GM19397 (cell line): ENCODE measurements around the gene CLEC2A.
"Not testable (repeated sequence)": the region's sequence is repeated elsewhere in the genome, so short reads cannot be mapped to it uniquely, and the experiment has no call there.

ENCODE experiments used
- ATAC-seq: cut with Tn5 transposase; IDR thresholded peaks from one replicate; pipeline ENCODE4 v1.9.1; 2021; ENCODE audit warnings: mild to moderate bottlenecking, moderate library complexity; ENCODE audit not compliant: unreplicated experiment

The CLEC2A gene

DNA sequence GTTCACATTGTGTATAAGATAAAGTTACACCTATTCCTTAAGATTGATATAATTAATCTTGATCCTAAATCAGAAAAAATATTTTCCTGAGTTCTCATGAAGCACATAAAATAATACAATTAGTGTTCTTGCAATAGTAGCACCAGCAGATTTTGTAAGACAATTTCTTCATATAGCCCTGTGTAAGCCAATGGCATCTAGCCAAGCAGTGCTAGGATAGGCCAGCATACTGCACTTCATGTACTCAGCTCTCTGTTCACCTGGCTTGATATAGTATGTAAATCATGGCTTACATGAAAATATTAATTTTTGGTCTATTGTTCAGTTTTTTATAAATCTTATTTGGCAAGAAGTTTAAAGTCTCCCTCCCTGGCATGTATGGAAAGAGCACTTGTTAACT lies 49.0 kb downstream of the CLEC2A start:
- no peak for ATAC-seq

DNA sequence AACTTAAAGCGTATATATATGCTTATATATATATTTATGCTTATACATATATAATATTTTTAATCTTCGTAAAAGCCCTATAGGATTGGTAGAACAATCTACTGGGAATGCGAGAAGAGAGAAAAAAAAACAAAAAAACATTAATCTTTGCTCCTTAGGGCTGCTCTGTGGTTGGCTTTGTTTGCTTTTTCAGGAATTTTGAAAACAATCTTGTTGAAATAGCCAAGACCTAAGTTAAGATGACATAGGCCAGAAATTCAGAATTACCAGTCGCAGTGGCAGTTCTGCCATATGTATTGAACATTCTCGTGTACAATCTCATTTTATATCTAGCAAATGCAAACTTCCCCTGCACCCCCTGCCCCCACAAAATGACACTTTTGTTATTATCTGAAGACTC lies 50.2 kb downstream of the CLEC2A start:
- no peak for ATAC-seq

DNA sequence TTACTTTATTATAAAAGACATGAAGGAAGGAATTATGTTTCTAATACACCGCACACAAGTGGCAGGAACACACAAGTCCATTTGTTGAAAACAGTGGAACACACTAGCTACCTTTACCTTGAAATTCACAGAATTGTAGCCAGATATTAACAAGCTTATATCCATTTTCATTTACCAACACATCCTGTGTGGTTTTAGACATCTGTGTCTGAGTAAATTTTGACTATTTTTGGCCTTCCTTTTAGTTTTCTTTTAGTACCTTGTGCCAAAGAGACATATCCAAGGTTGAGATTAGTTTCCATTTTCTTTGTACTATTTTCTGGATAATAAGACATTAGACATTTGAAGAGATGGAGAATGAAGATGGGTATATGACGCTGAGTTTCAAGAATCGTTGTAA lies 50.9 kb downstream of the CLEC2A start, which contains the start of gene KLRF2:
Gene KLRF2 (plus strand): TSS at position 244 of the 400 bp plus-strand sequence. CDS start 107 bp downstream, at position 351.
- no peak for ATAC-seq

DNA sequence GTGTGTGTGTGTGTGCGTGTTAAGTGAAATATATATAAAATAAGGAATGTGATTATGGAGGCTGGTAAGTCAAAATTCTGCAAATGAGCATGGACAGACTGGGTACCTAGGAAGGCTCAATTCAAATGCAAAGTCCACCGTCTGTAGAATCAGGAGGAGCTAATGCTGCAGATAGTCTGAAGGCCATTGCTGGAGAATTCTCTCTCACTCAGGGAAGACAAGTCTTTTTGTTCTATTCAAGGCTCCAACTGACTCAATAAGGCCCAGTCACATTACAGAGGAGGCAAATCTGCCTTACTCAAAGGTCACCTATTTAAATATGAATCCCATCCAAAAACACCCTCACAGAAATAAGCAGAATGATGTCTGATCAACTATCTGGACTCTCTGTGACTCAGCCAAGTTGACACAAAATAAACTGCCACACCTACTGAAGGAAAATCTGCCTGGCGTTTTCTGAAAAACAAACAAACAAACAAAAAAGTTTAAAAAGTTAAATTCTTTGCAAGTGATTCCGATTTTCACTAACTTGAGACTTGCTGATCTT lies 51.6 kb downstream of the CLEC2A start:
- no peak for ATAC-seq

DNA sequence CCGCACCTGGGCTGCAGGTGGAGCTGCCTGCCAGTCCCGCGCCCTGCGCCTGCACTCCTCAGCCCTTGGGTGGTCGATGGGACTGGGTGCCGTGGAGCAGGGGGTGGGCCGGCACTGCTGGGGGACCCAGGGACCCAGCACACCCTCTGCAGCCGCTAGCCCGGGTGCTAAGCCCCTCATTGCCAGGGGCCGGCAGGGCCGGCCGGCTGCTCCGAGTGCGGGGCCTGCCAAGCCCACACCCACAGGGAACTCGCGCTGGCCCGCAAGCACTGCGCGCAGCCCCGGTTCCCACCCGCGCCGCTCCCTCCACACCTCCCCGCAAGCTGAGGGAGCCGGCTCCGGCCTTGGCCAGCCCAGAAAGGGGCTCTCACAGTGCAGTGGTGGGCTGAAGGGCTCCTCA lies 56.0 kb downstream of the CLEC2A start:
- not testable (repeated sequence) for ATAC-seq

DNA sequence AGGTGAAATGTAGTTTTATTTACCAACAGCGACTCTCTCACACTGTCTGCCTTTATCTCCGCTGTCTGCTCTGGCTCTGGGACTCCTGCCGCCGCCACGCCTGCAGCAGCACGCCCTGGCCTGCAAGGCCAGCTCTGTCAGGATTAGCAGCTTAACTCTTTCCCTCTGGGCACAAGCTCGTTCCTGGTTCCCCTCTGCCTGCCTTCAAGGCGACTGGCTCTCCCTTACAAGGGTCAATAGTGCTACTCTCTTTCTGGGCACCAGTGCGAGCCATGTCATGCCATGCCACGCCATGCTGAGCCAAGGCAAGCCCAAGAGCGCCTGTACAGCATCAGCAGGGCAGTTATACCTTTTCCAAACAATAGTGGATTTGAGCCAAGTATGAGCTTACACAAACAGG lies 59.4 kb downstream of the CLEC2A start:
- no peak for ATAC-seq

DNA sequence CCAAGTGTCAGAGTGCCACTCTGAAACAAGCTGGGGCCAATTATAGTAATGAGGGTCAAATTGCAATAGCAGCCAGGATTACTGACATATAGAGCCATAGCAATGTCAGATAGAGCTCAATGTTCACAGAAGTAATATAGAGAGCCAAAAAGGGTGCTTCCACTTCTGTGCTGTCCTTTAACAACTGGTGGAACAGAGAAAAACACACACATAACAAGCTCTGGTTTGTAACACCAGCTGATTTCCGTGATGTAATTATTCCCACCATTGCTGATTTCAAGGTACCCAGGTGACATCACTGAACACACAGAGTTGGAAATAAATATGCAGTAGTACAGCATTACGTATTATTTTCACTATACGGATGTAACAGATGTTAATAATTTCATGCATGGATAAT lies 60.0 kb downstream of the CLEC2A start:
- ATAC-seq, result no peak

DNA sequence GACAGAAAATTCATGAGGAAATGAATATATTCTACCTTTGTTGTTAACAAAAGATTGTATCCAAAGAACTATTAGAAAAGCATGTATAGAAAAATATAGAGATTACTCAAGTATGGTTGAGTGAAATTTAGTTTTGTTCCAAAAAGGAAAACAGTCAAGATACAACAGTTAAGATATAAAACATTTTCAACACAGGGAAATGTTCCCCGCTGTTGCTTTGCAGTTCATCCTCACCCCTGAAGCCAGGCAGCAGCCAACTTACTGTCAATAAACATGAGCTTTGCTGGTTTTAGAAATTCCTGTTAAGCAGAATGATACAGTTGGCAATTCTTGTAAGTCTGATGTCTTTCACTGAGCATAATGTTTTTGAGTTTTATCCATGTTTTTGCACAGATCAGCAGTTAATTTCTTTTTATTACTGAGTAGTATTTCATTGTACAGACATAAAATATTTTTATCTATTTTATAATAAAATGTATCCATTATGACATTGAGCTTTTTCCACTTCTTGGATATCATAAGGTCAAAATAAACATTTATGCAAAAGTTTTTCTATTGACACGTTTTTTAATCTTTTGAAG lies 61.8 kb downstream of the CLEC2A start:
- ATAC-seq, result no peak

DNA sequence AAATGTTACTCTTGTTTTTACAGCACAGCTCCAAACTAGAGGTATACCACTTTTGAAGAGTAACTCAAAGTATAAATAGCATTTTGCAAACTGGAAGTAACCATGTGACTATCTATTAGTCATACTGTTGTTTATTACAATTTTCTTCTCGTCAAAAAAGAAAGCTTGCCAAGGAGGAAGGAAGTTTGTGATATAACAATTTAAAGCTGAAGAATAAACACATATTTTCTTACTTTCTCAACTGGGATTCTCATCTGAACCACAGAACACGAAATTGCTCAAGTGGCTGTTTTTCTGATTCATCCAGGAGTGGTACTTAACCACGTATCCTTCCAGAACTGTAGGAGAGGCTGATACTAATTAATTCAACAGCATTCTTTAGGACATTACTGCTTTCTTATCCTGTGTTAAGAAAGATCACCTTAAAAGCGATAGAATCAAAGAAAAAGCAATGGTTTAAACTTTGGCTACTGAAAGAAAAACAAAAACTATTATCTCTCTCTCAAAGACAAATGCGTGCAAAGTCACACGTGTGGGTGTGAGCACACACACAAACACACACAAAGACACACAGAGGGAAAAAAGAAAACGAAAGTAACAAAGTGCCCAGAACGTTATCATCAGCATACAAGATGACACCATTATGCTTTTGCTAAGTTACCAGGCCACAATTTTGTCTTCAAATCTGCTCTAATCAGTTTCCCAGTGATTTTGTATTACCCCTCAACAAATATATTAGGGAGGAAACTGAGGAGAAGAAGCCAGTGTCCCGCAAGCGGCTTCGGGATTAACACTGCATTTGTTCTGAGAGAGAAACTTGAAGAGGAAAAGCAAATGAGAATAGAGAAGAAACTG lies 62.6 kb downstream of the CLEC2A start, which contains the start of gene CLEC2B:
Gene CLEC2B (minus strand): TSS at position 48 of the 855 bp plus-strand sequence.
- ATAC-seq, result peak; percentile 51

DNA sequence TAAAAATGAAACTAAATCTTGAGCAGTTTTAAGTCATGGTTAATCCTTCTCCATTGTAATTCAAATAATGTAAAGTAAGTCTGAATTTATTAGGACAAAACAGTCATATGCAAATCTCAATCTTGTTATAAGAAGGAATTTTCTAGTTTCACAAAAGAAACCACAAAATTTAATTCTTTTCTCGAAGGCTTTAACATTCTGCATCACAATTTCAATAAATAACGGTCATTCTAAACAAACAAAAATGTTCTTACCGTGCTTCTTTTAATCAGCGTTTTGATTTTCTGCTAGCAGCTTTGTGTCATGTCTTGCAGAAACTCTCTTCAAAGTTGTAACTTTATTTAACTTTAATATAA lies 63.2 kb downstream of the CLEC2A start:
- no peak for ATAC-seq

DNA sequence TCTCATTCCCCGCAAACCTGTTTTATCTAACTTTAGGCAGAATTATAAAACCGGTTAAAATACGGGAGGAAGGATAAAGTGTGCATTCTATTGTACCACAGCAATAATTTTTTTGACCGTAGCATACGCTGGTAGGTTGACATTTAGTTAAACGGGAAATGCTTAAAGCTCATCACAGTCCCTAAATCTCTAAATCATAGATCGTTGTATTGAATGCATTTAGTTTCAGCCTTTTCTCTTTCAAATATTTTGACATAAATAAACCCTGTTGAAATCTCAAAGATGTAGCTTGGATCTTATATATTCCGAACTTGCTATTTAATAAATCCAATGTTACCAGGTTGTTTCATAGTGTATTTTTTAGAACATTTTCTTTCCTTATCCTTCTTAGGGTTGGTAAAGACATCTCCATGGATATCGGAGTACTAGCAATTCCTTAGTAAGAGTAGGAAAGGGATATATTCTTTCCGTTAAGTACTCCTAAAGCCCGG lies 63.8 kb downstream of the CLEC2A start:
- no peak for ATAC-seq

DNA sequence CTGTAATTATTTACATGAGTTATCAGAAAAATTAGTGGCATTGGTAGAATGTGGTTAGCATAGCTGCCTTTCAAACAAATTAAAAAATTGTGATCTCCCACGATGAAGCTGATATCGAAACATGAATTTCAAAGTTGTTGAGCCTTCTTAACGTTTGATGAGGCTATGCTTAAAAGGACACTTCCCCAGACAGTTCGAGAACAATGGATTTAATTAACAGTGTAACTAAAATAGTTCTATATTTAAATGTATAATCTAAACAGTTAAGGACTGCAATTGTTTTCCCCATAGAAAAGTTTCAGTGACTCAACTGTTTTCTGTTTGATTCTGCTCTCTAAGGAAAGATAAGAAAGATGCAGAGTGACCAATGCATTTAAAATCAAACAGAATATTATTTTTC lies 64.6 kb downstream of the CLEC2A start:
- ATAC-seq, result no peak

DNA sequence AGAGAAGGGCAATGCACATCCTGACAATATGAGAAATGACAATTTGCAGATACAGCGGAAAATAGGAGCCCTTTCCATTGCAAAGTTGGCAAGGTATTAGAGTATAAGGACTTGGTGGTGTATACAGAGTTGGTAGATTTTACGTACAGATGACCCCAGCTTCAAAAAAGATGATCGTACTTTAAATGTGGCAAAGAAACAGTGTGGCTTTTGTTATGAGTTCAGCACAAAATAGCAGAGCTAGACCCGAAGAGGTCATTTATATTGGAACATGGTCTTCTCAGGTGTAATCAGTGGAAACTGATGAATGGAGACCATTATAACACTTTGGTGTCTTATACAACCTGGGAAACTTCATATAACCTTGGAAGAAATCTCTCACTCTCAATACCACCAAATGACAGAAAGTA lies 65.3 kb downstream of the CLEC2A start:
- no peak for ATAC-seq

DNA sequence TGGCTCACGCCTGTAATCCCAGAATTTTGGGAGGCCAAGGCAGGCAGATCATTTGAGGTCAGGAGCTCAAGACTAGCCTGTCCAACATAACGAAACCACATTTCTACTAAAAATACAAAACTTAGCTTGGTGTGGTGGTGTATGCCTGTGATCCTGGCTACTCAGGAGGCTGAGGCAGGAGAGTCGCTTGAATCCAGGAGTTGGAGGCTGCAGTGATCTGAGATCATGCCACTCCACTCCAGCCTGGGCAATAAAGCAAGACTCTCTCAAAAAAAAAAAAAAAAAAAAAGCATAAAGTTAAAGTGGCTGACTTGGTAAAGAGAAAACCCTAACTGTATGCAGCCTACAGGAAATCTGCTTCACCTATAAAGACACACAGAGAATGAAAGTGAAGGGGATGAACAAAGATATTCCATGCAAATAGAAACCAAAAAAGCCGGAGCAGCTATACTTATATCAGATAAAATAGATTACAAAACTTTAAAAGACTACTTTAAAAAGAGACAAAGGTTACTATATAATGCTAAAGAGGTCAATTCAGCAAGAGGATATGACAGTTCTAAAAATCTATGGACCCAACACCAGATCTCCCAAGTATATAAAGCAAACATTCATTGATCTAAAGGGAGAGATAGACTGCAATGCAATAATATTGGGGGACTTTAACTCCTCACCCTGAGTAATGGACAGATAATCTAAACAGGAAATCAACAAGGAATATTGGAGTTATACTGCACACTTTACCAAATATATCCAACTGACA lies 67.1 kb downstream of the CLEC2A start:
- ATAC-seq, result no peak
